WTC11 (cell line): ENCODE measurements around the gene TAF1B. TPM values are rescaled to one million over a fixed set of nuclear protein-coding genes. Genes with fewer than 3 reads are reported as not detected.

Experiments used
- ATAC-seq: fragments of 200-7000 bp; cut with Tn5 transposase; 2 replicates; pipeline ENCODE4 v1.10.0; 2021; ENCODE audit warnings: mild to moderate bottlenecking, moderate library complexity
- CTCF ChIA-PET: fragments of 300-600 bp; sonication (Branson Sonifier 250); formaldehyde crosslinking; loops from one replicate; lab custom pipeline; 2021; ENCODE audit warnings: antibody characterized with exemption; lab: Charles Lee
- POLR2A ChIA-PET: fragments of 350-600 bp; sonication (Branson Sonifier 250); formaldehyde crosslinking; loops from one replicate; lab custom pipeline; 2021; ENCODE audit warnings: antibody characterized with exemption; lab: Charles Lee
- DNase-seq: peaks from one replicate; pipeline ENCODE4 v3.0.0; 2021; ENCODE audit warnings: low spot score
- H3K27ac Mint-ChIP-seq: 2 replicates; pipeline ENCODE4 v1.8.0; 2021; ENCODE audit warnings: mixed read lengths
- H3K27me3 Mint-ChIP-seq: 2 replicates; pipeline ENCODE4 v1.8.0; 2021; ENCODE audit warnings: low read depth, mild to moderate bottlenecking, moderate library complexity, mixed read lengths
- H3K36me3 Mint-ChIP-seq: 2 replicates; pipeline ENCODE4 v1.8.0; 2021; ENCODE audit warnings: mixed read lengths
- H3K4me1 Mint-ChIP-seq: 2 replicates; pipeline ENCODE4 v1.8.0; 2022; ENCODE audit warnings: mixed read lengths
- H3K4me3 Mint-ChIP-seq: 2 replicates; pipeline ENCODE4 v1.8.0; 2021; ENCODE audit warnings: mild to moderate bottlenecking, moderate library complexity, mixed read lengths
- H3K9me3 Mint-ChIP-seq: 2 replicates; pipeline ENCODE4 v1.8.0; 2021; ENCODE audit warnings: mixed read lengths
- CBFB ChIP-seq: sonication (generic); formaldehyde crosslinking; IDR thresholded peaks from 2 replicates; pipeline ENCODE4 v1.8.1; 2022; ENCODE audit warnings: mild to moderate bottlenecking, low read depth, missing genetic modification reagents
- FOXP1 ChIP-seq: sonication (generic); formaldehyde crosslinking; IDR thresholded peaks from 2 replicates; pipeline ENCODE4 v1.8.0; 2022; ENCODE audit warnings: missing genetic modification reagents, mild to moderate bottlenecking, moderate library complexity, borderline replicate concordance
- FOXP4 ChIP-seq: sonication (generic); formaldehyde crosslinking; IDR thresholded peaks from 2 replicates; pipeline ENCODE4 v1.8.0; 2022; ENCODE audit warnings: mild to moderate bottlenecking, missing genetic modification reagents
- HMGA2 ChIP-seq: fragments of 250-450 bp; sonication (Bioruptor Pico); IDR thresholded peaks from 2 replicates; pipeline ENCODE4 v1.4.0; 2021; ENCODE audit warnings: mild to moderate bottlenecking, moderate library complexity
- IRF1 ChIP-seq: sonication (generic); formaldehyde crosslinking; IDR thresholded peaks from 2 replicates; pipeline ENCODE4 v1.8.0; 2023; ENCODE audit warnings: missing genetic modification reagents
- MYBL2 ChIP-seq: sonication (generic); formaldehyde crosslinking; IDR thresholded peaks from 2 replicates; pipeline ENCODE4 v1.8.1; 2023; ENCODE audit warnings: mild to moderate bottlenecking, moderate library complexity, missing genetic modification reagents
- NFE2L1 ChIP-seq: sonication (generic); formaldehyde crosslinking; IDR thresholded peaks from 2 replicates; pipeline ENCODE4 v1.8.1; 2023; ENCODE audit warnings: missing genetic modification reagents
- NR3C1 ChIP-seq: sonication (generic); formaldehyde crosslinking; conservative IDR thresholded peaks from 2 replicates; pipeline ENCODE4 v1.8.1; 2023; ENCODE audit warnings: low read depth, mild to moderate bottlenecking, missing genetic modification reagents
- OVOL2 ChIP-seq: fragments of 250-450 bp; sonication (Bioruptor Pico); IDR thresholded peaks from 2 replicates; pipeline ENCODE4 v1.9.0; 2021; ENCODE audit warnings: mild to moderate bottlenecking, borderline replicate concordance
- PRDM15 ChIP-seq: sonication (generic); formaldehyde crosslinking; IDR thresholded peaks from 2 replicates; pipeline ENCODE4 v1.8.0; 2022; ENCODE audit warnings: missing genetic modification reagents
- SMAD3 ChIP-seq: sonication (generic); formaldehyde crosslinking; IDR thresholded peaks from 2 replicates; pipeline ENCODE4 v1.8.0; 2022; ENCODE audit warnings: missing genetic modification reagents, mild to moderate bottlenecking, borderline replicate concordance
- TEAD4 ChIP-seq: sonication (generic); formaldehyde crosslinking; IDR thresholded peaks from 2 replicates; pipeline ENCODE4 v1.8.0; 2022; ENCODE audit warnings: mild to moderate bottlenecking, missing genetic modification reagents
- TP53 ChIP-seq: sonication (generic); formaldehyde crosslinking; IDR thresholded peaks from 2 replicates; pipeline ENCODE4 v1.8.1; 2023; ENCODE audit warnings: mild to moderate bottlenecking, missing genetic modification reagents
- USF2 ChIP-seq: sonication (generic); formaldehyde crosslinking; IDR thresholded peaks from 2 replicates; pipeline ENCODE4 v1.8.1; 2023; ENCODE audit warnings: mild to moderate bottlenecking, missing genetic modification reagents, moderate library complexity
- ZBTB21 ChIP-seq: sonication (generic); formaldehyde crosslinking; IDR thresholded peaks from 2 replicates; pipeline ENCODE4 v1.8.1; 2023; ENCODE audit warnings: mild to moderate bottlenecking, missing genetic modification reagents, borderline replicate concordance
- ZNF425 ChIP-seq: fragments of 250-450 bp; sonication (Bioruptor Pico); conservative IDR thresholded peaks from 2 replicates; pipeline ENCODE4 v1.9.0; 2021; ENCODE audit warnings: mild to moderate bottlenecking
- ZNF532 ChIP-seq: fragments of 250-450 bp; sonication (Bioruptor Pico); IDR thresholded peaks from 2 replicates; pipeline ENCODE4 v1.9.0; 2021; ENCODE audit warnings: mild to moderate bottlenecking, borderline replicate concordance
- total RNA-seq: library from RNA; stranded (reverse); gene quantifications from 3 replicates; pipeline ENCODE4 v1.2.3, GENCODE V29; 2021

The TAF1B gene
- total RNA-seq, 1 experiment from 2014 or later = 28.8 TPM

- no peak for TF ChIP-seq FOXP4 (CRISPR knock-in tag)
Measured at GRCh38 chr2:9907402-9907801, 64.1 kb downstream of the TAF1B start (continued).

- Mint-ChIP-seq H3K9me3 (no peaks in the 10 kb centered on the region), H3K27me3 (no peaks in the 10 kb centered on the region), H3K4me1 (no peaks in the 10 kb centered on the region), H3K36me3 (peaks cover 10% of the 10 kb centered on the region), H3K4me3 (no peak overlapping the region), H3K27ac (no peak overlapping the region)
- CTCF ChIA-PET = no interaction called here
- no peak for ATAC-seq
- POLR2A ChIA-PET = no interaction called here
- TF ChIP-seq MYBL2 (CRISPR knock-in tag) (no peak), ZBTB21 (CRISPR knock-in tag) (no peak), FOXP1 (CRISPR knock-in tag) (no peak)
- no peak for DNase-seq
Measured at GRCh38 chr2:9908639-9909038, 65.4 kb downstream of the TAF1B start.

- CTCF ChIA-PET = no interaction called here
- POLR2A ChIA-PET = no interaction called here
- no peaks in the 10 kb centered on the region for H3K27me3 Mint-ChIP-seq
- no peaks in the 10 kb centered on the region for H3K9me3 Mint-ChIP-seq
- no peak for DNase-seq
- peaks cover 14% of the 10 kb centered on the region for H3K36me3 Mint-ChIP-seq
- no peak overlapping the region for H3K4me3 Mint-ChIP-seq
- no peak for ATAC-seq
- H3K4me1 Mint-ChIP-seq = no peaks in the 10 kb centered on the region
- TF ChIP-seq SMAD3 (CRISPR knock-in tag) = no peak
- no peak for TF ChIP-seq TP53
- peak overlapping the region; percentile 14; the same call in 1 of the 2 replicates for H3K27ac Mint-ChIP-seq
Measured at GRCh38 chr2:9909106-9909505, 65.8 kb downstream of the TAF1B start.

- Mint-ChIP-seq H3K27ac (no peak overlapping the region), H3K27me3 (no peaks in the 10 kb centered on the region), H3K4me1 (no peaks in the 10 kb centered on the region), H3K4me3 (no peak overlapping the region), H3K36me3 (peaks cover 14% of the 10 kb centered on the region), H3K9me3 (no peaks in the 10 kb centered on the region)
- DNase-seq (no peak), ATAC-seq (no peak)
- ChIA-PET POLR2A (no interaction called here), CTCF (no interaction called here)
- TF ChIP-seq USF2 = no peak
- TF ChIP-seq ZNF532 = no peak
- TF ChIP-seq TEAD4 (CRISPR knock-in tag) = no peak
- TF ChIP-seq FOXP1 (CRISPR knock-in tag) = no peak
- TF ChIP-seq ZNF425 (CRISPR knock-in tag) = no peak
- TF ChIP-seq NFE2L1 (CRISPR knock-in tag) = no peak
- no peak for TF ChIP-seq IRF1 (CRISPR knock-in tag)
- TF ChIP-seq CBFB (CRISPR knock-in tag) = no peak
- no peak for TF ChIP-seq NR3C1 (CRISPR knock-in tag)
- no peak for TF ChIP-seq HMGA2
- TF ChIP-seq ZBTB21 (CRISPR knock-in tag) = no peak
- no peak for TF ChIP-seq PRDM15 (CRISPR knock-in tag)
- no peak for TF ChIP-seq OVOL2 (CRISPR knock-in tag)
Measured at GRCh38 chr2:9910699-9911098, 67.4 kb downstream of the TAF1B start.
